KOPT-K1 (cell line): ENCODE measurements around the gene IL17RA.
"Not testable (repeated sequence)": the region's sequence is repeated elsewhere in the genome, so short reads cannot be mapped to it uniquely, and the experiment has no call there.

Experiments used
- H3K27ac ChIP-seq: fragments of 200-600 bp; sonication (generic); 2 replicates; pipeline ENCODE4 v1.5.1; 2016; ENCODE audit warnings: antibody characterized with exemption, mild to moderate bottlenecking, low read depth, low read length; ENCODE audit not compliant: poor library complexity, severe bottlenecking
- H3K36me3 ChIP-seq: fragments of 200-600 bp; sonication (generic); 2 replicates; pipeline ENCODE4 v1.5.1; 2017; ENCODE audit warnings: antibody characterized with exemption, mild to moderate bottlenecking, low read length, moderate library complexity; ENCODE audit not compliant: insufficient read depth
- H3K9me3 ChIP-seq: fragments of 200-600 bp; sonication (generic); 2 replicates; pipeline ENCODE4 v1.5.1; 2017; ENCODE audit warnings: antibody characterized with exemption, low read length, mild to moderate bottlenecking; ENCODE audit not compliant: insufficient read depth, poor library complexity, severe bottlenecking

IL17RA gene, protein sequence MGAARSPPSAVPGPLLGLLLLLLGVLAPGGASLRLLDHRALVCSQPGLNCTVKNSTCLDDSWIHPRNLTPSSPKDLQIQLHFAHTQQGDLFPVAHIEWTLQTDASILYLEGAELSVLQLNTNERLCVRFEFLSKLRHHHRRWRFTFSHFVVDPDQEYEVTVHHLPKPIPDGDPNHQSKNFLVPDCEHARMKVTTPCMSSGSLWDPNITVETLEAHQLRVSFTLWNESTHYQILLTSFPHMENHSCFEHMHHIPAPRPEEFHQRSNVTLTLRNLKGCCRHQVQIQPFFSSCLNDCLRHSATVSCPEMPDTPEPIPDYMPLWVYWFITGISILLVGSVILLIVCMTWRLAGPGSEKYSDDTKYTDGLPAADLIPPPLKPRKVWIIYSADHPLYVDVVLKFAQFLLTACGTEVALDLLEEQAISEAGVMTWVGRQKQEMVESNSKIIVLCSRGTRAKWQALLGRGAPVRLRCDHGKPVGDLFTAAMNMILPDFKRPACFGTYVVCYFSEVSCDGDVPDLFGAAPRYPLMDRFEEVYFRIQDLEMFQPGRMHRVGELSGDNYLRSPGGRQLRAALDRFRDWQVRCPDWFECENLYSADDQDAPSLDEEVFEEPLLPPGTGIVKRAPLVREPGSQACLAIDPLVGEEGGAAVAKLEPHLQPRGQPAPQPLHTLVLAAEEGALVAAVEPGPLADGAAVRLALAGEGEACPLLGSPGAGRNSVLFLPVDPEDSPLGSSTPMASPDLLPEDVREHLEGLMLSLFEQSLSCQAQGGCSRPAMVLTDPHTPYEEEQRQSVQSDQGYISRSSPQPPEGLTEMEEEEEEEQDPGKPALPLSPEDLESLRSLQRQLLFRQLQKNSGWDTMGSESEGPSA

DNA sequence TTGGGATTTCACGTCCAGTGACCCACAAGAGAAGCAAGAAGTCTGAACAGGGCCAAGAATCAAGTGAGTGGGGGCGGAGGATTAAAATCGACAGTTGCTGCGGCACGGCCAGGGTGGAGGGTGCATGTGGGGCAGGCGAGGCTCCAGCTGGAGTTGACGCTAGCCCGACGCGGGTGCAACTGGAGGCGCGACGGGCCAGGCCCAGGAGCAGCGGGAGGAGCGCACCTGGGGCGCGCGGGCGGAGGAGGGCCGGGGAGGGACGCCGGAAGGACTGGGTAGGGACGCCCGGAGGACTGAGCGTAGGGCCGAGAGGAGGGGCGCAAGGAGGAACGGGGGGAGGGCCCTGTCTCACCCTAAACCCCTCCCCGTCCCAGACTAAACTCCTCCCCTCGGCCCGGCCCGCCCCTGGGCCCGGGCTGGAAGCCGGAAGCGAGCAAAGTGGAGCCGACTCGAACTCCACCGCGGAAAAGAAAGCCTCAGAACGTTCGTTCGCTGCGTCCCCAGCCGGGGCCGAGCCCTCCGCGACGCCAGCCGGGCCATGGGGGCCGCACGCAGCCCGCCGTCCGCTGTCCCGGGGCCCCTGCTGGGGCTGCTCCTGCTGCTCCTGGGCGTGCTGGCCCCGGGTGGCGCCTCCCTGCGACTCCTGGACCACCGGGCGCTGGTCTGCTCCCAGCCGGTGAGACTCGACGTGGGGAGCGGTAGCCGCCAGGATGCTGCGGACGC lies at the start of gene IL17RA:
Gene IL17RA (plus strand): TSS at position 447 of the 723 bp plus-strand sequence. CDS start 92 bp downstream, at position 539.
- Histone ChIP-seq H3K36me3 (no peaks in the 10 kb centered on the region; the same call in 1 of the 2 replicates), H3K9me3 (no peaks in the 10 kb centered on the region), H3K27ac (peak within 1 kb of the TSS; percentile 94)

GRCh38 chr22:17035246-17035645 lies 49.6 kb upstream of the IL17RA start:
- H3K9me3 ChIP-seq, result no peaks in the 10 kb centered on the region
- no peaks in the 10 kb centered on the region for H3K36me3 ChIP-seq
- H3K27ac ChIP-seq, result no peak overlapping the region

GRCh38 chr22:17035976-17036841 lies 48.6 kb upstream of the IL17RA start:
- not testable (repeated sequence) for H3K9me3 ChIP-seq, H3K36me3 ChIP-seq, H3K27ac ChIP-seq

DNA sequence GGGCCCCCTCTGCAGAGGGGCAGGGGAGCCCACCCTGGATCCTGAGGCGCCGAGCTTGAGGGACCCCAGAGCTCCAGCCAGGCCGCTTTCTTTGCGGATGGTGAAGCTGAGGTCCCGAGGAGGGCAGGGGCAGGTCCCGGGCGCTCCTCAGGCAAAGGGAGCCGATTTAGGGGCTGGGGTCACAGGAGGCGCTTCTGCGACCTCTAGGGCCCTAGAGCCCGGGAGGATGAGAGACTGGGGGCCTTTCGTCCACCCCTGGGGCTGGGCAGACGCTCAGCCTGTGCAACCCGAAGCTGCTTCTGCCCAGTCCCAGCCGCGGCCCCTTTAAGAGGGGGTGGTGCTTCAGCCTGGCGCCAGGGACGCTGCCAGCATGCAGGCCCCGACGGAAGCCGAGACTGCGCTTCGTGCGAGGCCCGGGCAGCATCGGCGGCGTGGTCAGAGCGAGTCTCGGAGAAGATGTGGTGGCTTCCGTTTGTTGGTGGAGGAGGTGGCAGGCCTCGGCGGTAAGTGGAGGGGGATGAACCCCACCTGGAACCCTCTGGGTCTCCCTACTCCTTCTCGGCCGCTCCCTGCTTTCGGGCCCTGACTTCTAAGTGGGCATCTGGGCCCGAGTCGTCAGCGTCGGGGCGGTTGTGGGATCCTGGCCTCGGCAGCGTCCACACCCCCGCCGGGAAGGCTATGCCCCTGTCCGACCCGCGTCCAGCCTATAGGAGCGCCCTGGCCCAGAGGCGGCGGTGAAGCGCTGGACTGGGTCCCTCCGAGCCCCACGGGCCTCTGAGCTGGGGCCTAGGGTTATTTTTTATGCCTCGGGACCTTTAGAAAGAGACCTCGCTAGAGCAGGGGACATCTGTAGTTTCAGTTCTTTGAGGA lies 47.7 kb upstream of the IL17RA start:
- H3K36me3 ChIP-seq, H3K9me3 ChIP-seq: not testable (repeated sequence)
- H3K27ac ChIP-seq, result peak overlapping the region; percentile 32

DNA sequence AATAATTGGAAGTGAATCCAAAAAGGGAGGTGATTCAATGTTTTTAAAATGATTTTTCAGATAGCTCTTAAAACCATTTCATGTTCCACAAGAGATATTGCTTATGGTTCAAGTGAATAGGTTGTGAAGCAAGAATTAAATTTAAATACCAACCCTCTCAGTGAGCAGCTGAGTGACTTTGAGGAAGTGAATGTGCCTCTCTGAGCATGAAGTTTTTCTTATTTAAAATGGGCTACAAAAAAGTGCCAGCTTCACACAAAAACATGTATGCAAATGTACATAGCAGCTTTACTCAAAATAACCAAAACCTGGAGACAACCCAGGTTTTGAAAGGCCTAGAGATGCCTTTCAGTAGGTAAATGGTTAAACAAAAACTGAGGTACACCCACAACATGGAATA lies 41.3 kb upstream of the IL17RA start:
- Histone ChIP-seq H3K27ac (no peak overlapping the region), H3K36me3 (peaks cover 7% of the 10 kb centered on the region; the same call in 1 of the 2 replicates), H3K9me3 (no peaks in the 10 kb centered on the region)

DNA sequence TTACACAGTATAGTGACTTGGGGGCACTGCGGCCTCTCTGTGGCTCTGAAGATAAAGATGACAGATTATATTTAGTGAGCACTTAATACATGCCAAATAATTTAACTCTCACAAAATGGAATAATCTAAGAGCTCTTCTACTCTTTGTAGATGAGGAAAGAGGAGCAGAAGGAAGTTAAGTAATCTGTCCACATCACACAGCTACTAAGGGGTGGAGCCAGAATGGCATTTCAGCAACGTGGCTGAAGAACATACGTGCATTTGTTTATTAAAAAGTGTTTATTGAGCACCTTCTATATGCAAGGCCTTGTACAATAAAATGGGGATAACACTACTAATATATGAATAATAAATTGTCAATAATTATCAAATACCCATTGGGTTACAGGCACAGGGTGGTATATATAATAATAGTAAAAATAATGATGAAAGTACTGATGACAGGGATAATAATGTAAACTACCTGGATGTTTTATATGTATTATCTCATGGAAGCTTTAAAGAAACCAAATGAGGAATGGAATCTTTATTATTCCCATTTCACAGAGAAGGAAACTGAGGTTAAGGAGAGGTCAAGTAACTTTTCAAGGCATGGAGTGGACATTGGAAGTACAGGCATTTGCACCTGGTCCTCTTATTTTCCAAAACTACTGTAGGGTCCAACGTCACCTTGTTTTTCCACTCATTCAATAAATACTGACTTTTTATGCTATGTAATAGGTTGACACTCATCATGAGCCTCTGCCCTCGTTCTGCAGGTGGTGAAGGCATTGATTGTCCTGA lies 38.0 kb upstream of the IL17RA start:
- Histone ChIP-seq H3K9me3 (no peaks in the 10 kb centered on the region), H3K27ac (no peak overlapping the region), H3K36me3 (peaks cover 7% of the 10 kb centered on the region; the same call in 1 of the 2 replicates)

DNA sequence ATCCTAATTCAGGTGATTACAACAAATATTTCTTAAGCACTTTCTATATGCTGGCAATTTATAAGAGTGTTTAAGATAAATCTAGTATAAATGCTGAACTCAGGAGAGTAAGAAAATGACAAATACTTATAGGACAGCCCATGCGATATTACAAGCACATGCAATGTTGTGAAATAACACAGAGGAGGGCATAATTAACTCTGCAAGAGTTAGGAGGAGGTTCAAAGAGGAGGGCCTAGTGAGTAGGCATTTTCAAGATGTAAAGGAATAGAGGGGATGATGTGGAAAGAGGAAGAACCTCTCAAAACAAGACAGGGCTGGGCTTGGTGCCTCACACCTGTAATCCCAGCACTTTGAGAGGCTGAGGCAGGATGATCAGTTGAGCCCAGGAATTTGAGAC lies 37.1 kb upstream of the IL17RA start:
- Histone ChIP-seq H3K36me3 (peaks cover 7% of the 10 kb centered on the region; the same call in 1 of the 2 replicates), H3K27ac (no peak overlapping the region), H3K9me3 (no peaks in the 10 kb centered on the region)

GRCh38 chr22:17056058-17056457 lies 28.7 kb upstream of the IL17RA start:
- Histone ChIP-seq H3K27ac (no peak overlapping the region), H3K36me3 (no peaks in the 10 kb centered on the region), H3K9me3 (no peaks in the 10 kb centered on the region)

DNA sequence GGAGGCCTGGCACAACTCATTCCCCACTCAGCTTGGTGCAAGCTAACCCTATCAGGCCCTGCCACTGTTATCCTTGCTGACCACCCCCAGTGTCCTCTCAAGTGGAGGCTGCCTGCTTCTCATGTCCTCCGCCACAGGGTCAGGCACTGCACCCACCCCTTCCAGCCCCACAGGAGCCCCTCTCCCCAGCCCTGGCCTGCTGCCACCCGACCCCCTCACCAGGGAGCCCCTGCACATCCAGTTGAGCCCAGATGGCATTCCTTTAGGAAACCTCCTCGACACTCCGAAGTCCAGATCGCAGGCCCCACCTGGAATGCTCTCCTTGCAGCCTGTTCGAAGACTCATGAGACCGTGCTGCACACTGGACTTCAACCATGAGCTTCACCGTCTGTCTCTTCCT lies 28.0 kb upstream of the IL17RA start:
- Histone ChIP-seq H3K36me3 (no peaks in the 10 kb centered on the region), H3K27ac (no peak overlapping the region), H3K9me3 (no peaks in the 10 kb centered on the region)

DNA sequence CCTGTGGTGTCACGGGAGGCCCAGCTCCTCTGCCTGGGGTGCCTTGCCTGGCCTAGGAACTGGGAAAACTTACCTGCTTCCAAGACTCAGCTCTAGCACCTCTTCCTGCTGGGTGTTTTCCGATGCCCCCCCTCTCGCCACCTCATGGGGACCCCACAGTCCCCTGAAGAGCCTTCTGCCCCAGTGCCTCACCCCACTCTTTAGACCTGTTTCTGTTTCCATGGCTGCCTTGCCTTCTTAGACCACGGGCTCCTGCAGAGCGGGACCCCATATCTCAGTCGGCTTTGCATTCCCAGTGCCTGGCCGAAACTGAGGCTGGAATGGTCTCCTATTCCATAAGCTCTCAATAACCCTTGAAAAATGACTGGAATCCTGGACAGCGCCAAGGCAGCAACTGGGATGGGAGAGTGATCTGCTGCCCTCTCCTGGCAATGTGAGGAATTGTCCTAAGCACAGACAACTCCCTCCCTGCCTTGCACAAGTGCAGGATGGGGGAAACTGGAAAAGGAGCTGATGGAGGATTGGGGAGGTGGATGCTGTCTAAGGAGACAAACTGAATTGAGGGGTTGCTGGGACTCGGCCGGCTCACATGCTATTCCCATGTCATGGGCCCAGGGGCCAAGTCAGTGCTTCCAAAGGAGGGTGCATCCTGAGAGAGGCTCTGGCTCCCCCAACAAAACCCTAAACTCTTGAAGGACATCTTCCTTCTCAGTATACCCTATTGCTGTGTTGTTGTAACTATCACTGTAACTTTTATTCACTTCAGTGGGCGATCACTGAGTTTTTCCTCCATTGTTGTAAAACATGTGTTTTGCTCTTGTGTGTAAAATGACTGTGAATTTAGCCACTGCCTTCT lies 26.6 kb upstream of the IL17RA start:
- no peaks in the 10 kb centered on the region for H3K36me3 ChIP-seq
- no peaks in the 10 kb centered on the region for H3K9me3 ChIP-seq
- no peak overlapping the region for H3K27ac ChIP-seq

GRCh38 chr22:17060126-17060525 lies 24.7 kb upstream of the IL17RA start:
- H3K9me3 ChIP-seq, result no peaks in the 10 kb centered on the region
- no peaks in the 10 kb centered on the region for H3K36me3 ChIP-seq
- no peak overlapping the region for H3K27ac ChIP-seq

DNA sequence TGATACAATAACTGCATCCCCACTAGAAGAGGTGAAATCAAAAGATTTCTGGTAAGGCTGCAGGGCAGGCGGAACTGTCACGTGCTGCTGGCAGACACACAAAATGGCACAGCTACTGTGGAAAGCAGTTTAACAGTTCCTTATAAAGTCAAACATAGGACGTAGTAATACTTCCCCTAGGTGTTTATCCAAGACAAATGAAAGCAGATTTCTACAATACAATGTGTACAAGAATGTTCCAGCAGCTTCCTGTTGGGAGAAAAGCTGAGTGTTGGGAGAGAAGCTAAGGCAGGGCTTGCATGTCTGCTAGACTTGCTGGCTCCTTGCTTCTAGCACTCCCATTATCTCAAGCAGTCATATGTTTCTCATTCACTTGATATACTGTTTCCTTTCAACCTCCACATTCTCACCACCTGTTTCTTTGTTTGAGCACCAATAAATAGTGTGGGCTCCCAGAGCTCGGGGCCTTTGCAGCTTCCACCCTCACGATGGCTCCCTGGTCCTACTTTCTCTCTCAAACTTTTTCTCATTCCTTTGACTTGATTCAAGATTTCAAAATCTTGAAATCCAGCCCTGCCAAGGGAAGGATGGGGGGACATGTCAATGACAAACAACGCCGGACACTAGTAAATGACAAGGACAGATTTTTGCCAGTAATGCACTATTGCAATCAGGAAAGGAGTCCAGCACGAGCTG lies 21.2 kb upstream of the IL17RA start:
- Histone ChIP-seq H3K36me3 (no peaks in the 10 kb centered on the region), H3K9me3 (no peaks in the 10 kb centered on the region), H3K27ac (no peak overlapping the region)
